Measurements from ENCODE around the gene FYCO1. TPM values are rescaled to one million over a fixed set of nuclear protein-coding genes. Genes with fewer than 3 reads are reported as not detected.

The FYCO1 gene
- polyA plus RNA-seq, 1 donor = 17.5 TPM

DNA sequence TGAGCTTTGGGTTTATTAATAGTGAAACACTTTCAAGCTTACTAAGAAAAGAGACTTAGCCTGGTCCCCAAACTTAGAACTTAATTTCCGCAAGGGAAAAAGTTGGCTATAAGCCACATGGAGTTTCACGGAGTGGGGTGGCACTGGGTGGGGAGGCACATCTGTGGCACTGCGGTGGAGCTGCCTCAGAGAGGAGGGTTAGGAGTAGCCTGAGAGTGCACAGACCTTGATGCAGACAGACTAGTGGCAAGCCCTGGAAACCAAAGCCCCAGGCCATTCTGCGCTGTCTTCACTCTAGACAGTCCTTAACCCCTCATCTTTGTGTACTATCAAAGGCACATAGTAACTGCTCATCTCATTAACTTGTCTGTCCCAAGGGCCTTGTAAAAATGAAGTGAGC is 30.4 kb downstream of the FYCO1 start:
- no peak for DNase-seq

DNA sequence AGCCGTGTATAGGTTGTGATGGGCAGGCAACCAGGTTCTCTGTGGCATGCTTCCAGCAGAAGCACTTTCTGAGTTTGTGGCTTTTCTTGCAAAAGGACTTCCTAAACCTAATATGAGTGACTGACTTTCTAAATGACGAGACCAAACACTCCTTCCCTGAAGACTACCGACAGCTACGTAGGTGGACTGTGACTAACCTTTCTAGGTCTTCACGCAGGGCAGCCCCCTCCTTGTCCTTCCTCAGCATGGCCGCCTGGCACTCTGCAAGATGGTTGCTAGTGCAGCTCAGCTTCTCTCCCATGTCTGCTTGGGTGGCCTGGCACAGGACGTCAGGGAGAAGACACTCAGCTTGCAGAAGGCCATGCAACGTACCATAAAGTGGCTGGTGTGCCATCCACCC is 31.5 kb downstream of the FYCO1 start:
- DNase-seq = no peak

GRCh38 chr3:45962033-45962432 is 33.6 kb downstream of the FYCO1 start:
- DNase-seq = no peak

DNA sequence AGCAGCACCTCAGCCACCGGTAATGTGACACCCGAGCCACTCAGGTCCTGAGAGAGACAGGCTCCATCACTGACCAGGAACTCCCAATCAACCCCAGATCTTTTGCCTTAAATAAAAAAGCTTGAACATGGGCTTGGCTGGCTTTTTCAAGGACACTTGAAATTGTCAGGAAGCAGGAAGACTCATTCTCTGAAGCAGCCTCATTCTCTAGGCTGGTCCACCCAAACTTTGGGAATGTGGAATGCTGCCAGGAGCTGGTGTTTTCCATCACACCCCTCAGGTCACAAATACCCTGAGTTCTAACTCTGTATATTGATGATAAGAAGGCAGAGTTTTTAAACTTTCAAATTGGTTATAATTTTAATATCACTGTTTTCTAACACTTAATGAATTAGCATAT is 35.3 kb downstream of the FYCO1 start:
- no peak for DNase-seq

- DNase-seq = no peak
These were observed 36.4 kb downstream of the FYCO1 start for GRCh38 chr3:45959201-45959600.

GRCh38 chr3:45958321-45958791 is 37.3 kb downstream of the FYCO1 start:
- no peak for DNase-seq

DNA sequence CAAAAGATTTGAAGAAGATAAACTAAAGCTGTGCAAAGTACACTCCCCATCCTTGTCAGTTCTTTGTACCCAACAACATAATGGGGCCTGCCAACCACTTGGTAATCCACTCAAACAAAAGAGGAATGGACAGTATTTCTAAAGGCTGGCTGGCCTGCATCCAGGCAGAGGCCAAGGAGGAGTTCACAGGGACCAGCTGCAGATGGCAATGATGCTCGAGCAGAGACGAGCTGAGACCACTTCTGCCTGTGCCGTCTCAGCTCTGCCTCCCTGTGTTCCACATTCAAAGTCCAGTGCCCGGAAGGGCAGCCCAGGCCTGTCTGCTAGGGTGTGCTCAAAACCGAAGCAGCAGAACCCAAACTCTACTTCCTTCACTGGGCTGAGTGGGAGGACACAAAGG is 38.0 kb downstream of the FYCO1 start:
- DNase-seq = no peak

DNA sequence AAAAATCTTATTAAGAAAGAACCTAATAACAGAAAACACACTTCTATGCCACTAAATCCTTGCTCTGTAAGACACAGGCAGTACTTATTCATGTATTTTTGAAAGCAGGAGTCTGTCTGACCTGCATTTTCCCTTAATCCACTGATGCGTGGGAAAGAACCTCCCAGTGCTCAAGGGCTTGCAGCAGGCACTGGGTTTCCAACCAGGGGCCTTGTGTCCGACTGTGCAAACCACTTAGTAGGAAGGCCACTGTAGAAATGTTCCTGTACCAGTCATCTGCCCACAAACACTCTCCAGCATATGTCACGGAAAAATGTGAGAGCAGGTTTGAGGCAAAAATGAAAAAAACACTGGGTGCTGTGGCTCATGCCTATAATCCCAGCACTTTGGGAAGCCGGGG is 39.9 kb downstream of the FYCO1 start:
- DNase-seq = no peak

GRCh38 chr3:45955017-45955647 is 40.5 kb downstream of the FYCO1 start:
- no peak for DNase-seq

- no peak for DNase-seq
These were observed 41.3 kb downstream of the FYCO1 start for GRCh38 chr3:45954306-45954705.

DNA sequence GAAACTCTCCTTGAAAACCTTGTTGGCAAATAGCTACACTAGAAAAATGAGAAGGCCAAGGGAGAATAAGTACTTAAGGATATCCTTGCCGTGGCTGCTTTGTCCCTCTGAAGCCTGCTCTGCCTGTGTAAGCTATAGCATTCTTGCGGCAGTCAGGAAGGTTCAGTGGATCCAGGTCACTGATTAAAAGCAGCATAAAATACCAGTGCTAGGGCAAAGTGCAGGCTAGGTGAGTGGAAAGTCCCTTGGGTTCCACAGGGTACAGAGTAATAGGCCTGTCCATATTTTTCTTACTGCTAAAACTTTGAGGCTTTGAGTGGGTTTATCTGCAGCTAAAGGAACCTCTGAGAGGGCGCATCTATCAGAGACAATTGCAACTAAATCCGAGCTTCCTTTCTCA is 42.1 kb downstream of the FYCO1 start:
- peak; percentile 14 for DNase-seq

DNA sequence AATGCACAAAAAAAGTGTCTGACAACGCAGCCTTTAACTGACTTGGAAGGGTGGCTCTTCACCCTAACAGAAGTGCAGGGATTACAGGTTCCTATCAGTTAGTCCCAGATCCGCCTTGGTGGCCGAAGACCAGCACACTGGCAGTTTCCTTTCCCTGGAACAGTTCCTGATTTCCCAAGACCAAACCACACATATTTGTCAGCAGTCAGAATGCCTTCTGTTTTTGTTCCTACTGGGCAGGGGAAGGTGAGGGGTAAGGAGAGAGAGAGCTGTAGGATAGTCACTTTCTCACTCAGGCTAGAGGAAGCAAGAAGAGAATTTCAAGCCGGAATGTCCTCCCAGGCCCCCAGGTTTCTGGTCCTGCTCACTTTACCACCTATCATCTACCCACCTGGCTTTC is 43.2 kb downstream of the FYCO1 start:
- no peak for DNase-seq

DNA sequence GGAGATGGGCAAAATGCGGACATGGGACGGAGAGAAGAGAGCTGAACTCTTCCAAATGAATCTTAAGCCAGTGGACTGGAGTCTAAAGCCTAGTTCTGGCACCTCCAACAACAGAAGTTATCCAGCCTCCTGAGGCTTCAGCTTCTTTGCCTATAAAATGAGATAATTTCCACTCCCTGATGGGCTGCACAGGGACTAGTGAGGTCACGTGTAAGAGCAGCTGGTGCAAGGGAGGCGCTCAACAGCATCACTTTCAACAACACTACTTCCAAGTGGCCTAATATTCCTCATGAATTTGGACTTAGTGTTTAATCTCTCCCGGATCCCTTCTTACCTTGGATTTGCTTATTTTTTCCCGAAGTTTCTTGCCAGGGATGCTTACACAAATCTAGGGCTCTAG is 43.7 kb downstream of the FYCO1 start:
- no peak for DNase-seq

DNA sequence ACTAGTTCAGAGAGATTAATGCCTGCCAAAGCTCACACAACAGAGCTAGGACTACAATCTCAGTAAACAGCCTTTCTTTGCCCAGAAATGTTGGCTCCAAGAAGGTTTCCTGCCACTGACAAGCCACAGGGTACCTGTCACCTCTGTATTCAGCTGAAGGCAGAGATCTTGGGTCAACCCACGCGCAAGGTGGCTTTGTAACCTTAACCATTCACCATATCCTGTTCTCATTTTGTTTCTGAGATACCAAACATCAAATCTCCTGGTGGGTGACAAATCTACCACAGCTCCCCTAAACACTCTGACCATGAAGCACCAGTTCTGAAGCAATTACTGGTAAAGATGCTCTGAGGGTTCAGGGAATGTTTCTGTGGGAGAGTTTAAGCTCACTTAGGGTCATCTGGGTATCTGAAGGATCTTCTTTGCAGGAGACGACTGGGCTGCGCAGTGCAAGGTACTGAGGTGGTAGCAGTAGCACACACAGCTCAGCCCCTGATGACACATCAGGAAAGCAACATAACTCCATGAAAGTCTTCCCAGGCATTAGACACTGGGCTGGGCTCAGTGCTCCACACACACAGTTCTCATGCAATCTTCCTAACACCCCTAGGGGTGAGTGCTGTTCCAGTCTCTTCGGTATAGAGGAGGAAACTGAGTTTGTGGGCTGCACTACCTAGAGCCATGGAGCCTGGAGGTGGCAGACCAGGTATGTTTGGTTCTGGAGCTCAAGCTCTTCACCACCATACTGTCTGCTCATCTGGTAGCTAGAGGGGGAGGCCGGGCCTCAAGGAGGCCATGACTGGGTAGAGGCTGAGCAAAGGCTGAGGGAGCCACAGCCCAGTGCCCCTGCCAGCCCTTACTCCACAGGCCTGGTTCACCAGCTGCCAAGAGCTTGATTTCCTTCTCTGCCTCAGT is 44.7 kb downstream of the FYCO1 start:
- no peak for DNase-seq

GRCh38 chr3:45950131-45950530 is 45.5 kb downstream of the FYCO1 start:
- no peak for DNase-seq

GRCh38 chr3:45949432-45949831 is 46.2 kb downstream of the FYCO1 start:
- no peak for DNase-seq

DNA sequence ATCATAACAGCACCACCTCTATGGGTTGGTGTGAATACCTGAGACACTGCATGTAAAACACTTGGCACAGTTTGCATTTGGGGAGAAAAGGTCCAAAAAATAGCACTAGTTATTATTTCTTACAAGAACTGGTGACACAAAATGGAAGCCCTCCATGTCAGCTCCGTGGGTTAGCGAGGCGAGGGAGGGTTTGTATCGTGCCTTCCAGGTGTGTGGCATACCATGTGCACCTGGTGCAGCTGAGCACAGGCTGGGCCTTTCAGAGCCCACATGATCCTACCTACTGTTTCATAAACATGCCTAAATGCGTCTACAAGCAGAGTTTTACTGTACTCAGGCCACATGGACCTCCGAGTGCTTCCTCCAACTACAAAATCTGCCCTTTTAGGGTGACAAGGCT is 46.7 kb downstream of the FYCO1 start:
- no peak for DNase-seq

DNA sequence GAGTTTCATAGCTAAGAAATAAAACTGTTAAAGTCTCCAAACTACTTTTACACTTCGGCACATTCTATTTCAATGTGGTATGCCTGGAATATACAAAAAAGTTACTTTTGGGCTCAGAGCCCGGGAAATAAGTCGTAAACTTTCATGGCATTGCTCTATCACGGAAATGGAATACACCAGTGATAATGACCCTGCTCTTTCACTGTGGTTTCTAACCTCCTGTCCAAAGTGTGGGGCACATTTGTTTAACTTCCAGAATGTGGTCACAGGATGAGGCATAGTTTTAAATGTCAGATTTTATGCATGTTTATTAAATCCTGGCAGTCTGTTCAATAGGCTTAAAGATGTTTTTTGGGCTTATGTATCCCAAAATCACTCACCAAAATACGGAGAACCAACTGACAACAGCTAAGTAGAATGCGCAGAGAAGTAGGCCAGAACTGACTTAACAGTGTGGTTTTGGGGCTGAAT is 47.3 kb downstream of the FYCO1 start:
- no peak for DNase-seq

DNA sequence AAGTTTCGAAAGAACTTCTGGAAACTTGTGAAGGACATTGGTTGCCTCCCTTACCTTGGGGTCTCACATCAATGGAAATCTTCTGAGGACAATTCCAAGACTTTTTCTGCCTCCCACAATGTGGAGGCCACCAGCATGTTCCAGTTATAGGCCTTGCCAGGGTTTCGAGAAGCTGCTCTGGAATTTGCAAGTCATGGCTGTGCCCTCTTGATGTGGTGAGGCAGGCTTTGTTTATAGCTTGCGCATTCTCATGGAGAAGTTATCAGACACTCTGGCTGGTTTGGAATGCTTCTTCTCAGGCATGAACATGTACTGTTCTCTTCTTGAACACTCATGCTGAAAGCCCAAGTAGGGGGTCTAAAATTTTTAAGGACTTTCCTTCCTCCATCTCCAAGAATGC is 48.3 kb downstream of the FYCO1 start:
- DNase-seq = no peak

- DNase-seq = no peak
These were observed 48.7 kb downstream of the FYCO1 start for GRCh38 chr3:45946875-45947274.

- DNase-seq = no peak
These were observed 49.3 kb downstream of the FYCO1 start for GRCh38 chr3:45946307-45946706.

DNA sequence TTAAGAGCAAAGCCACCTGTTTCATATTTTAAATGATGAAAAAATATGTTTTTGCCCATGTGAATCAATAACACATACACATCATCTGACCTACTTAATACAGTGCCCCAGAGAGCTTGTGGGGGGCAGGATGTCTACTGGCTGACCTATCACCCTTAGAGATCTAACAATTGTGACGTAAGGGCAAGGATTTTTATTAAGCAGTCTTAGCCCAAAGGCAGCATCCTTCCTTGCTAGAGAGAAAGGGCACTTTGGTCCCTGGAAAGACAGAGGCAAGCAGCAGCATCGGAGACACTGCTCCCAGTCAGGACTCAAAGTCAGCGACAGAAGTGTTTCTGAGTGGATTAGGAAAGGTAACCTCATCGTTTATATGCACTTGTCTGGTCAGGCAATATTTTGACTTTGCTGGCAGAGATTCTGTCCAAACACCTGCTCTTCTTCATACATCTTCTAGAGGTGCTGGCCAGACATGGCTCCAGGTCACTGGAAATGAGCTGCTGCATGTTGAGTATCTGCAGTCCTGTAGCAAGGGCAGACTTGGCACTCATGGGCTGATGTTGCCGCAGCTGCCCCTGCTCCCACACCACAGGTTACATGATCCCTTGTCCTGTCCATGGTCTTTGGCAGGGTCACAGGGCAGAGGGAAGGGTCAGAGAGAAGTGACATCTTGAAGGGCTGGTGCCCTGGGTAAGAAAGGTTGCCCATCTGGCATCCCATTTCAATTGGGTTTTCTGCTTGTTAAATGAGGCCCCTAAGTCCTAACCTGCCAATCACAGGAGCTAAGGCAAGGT is 50.6 kb downstream of the FYCO1 start:
- no peak for DNase-seq
